ENCODE results near the gene PPP4R2.

GRCh38 chr3:72959336-72959735 lies 37.3 kb upstream of the PPP4R2 start:
- TF ChIP-seq POLR2A (IDR thresholded peaks at IDR 0.05; ENCODE audit: control extremely low read depth in 1 of 2, low read depth in 2 of 2, low read length in 2 of 2): no peak
- no peak for TF ChIP-seq CREB1 (IDR thresholded peaks at IDR 0.05)
- no peak for TF ChIP-seq EP300 (IDR thresholded peaks at IDR 0.05; ENCODE audit: borderline replicate concordance in 1 of 2, low read depth in 2 of 2, low read length in 2 of 2)
- no peak for TF ChIP-seq CTCF (IDR thresholded peaks at IDR 0.05; ENCODE audit: control extremely low read depth in 1 of 3, insufficient read depth in 1 of 3, low read depth in 1 of 3, low read length in 3 of 3)
- TF ChIP-seq EZH2 (IDR thresholded peaks at IDR 0.05; ENCODE audit: low read depth, low read length, severe bottlenecking): no peak
- TF ChIP-seq ATF3 (IDR thresholded peaks at IDR 0.05; ENCODE audit: insufficient read depth, low read depth, low read length): no peak
- no peak for TF ChIP-seq RAD21 (IDR thresholded peaks at IDR 0.05 in 1 of 2, conservative IDR thresholded peaks at IDR 0.05 in 1 of 2; ENCODE audit: low read depth in 2 of 2, low read length in 2 of 2)
- TF ChIP-seq ASH2L (IDR thresholded peaks at IDR 0.05; ENCODE audit: low read length): no peak
- no peak for TF ChIP-seq ZNF274 (IDR thresholded peaks at IDR 0.05; ENCODE audit: borderline replicate concordance, extremely low read depth, low read length)
- TF ChIP-seq ATF2 (IDR thresholded peaks at IDR 0.05; ENCODE audit: low read length): no peak
- no peak for TF ChIP-seq MAX (IDR thresholded peaks at IDR 0.05)
- TF ChIP-seq TBP (IDR thresholded peaks at IDR 0.05; ENCODE audit: low read depth, low read length): no peak
- TF ChIP-seq HDAC6 (IDR thresholded peaks at IDR 0.05; ENCODE audit: low read depth, low read length): no peak
- no peak for TF ChIP-seq CHD2 (IDR thresholded peaks at IDR 0.05; ENCODE audit: low read length)

Measured in H1 (cell line).